Measurements from ENCODE around the gene EPHB2. TPM values are rescaled to one million over a fixed set of nuclear protein-coding genes. Genes with fewer than 3 reads are reported as not detected.

EPHB2 gene
- total RNA-seq, 2 donors from 2014 or later: 34.0 to 50.7 TPM

DNA sequence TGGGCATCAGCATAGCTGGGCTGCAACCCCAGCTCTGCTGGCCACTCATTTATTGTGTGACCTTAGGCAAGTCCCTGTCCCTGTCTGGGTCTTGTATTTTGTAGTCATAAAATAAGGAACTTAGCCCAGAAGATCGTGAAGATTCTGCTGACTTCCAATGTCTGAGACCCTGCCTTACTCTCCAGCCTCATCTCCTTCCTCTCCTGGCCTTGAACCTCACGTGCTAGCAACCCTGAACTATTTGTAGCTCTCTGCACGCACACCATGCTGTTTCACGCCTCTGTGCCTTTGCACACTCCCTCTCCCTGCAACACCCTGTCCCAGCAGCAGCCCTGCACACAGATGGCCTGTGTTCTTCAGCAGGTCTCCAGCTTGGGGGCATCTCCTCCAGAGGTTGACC, 140.9 kb downstream of the EPHB2 start:
- no peaks in the 10 kb centered on the region for H3K36me3 ChIP-seq (ENCODE audit: control insufficient read depth, insufficient read depth, low read length)
- no peaks in the 10 kb centered on the region for H3K9me3 ChIP-seq (ENCODE audit: control insufficient read depth, low read length)
- Mint-ChIP-seq H3K4me3 (no peak overlapping the region), H3K27me3 (ENCODE audit: insufficient read depth) (no peaks in the 10 kb centered on the region), H3K27ac (peak overlapping the region; percentile 14), H3K9me3 (no peaks in the 10 kb centered on the region), H3K36me3 (ENCODE audit: low read depth) (no peaks in the 10 kb centered on the region), H3K4me1 (peaks cover 44% of the 10 kb centered on the region)
- no peak for DNase-seq
- H3K4me1 ChIP-seq (ENCODE audit: control insufficient read depth, insufficient read depth, low read length): peaks cover 9% of the 10 kb centered on the region
- WGBS, 2 experiments (ENCODE audit: insufficient coverage in 1 of 2, insufficient read length in 1 of 2): 74 to 89% methylated on average over 3 to 4 of the region's 4 CpGs
- no peak overlapping the region for H3K9ac ChIP-seq (ENCODE audit: extremely low read depth, low read length, poor library complexity, severe bottlenecking)
- no peak overlapping the region for H3K27ac ChIP-seq (ENCODE audit: low read depth, low read length)
- no peak overlapping the region for H3K4me3 ChIP-seq (ENCODE audit: low read length)
- TF ChIP-seq, protein P1, sequence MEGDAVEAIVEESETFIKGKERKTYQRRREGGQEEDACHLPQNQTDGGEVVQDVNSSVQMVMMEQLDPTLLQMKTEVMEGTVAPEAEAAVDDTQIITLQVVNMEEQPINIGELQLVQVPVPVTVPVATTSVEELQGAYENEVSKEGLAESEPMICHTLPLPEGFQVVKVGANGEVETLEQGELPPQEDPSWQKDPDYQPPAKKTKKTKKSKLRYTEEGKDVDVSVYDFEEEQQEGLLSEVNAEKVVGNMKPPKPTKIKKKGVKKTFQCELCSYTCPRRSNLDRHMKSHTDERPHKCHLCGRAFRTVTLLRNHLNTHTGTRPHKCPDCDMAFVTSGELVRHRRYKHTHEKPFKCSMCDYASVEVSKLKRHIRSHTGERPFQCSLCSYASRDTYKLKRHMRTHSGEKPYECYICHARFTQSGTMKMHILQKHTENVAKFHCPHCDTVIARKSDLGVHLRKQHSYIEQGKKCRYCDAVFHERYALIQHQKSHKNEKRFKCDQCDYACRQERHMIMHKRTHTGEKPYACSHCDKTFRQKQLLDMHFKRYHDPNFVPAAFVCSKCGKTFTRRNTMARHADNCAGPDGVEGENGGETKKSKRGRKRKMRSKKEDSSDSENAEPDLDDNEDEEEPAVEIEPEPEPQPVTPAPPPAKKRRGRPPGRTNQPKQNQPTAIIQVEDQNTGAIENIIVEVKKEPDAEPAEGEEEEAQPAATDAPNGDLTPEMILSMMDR (conservative IDR thresholded peaks at IDR 0.05): no peak
- no peaks in the 10 kb centered on the region for H3K27me3 ChIP-seq (ENCODE audit: control insufficient read depth, insufficient read depth, low read length, poor library complexity, severe bottlenecking)

DNA sequence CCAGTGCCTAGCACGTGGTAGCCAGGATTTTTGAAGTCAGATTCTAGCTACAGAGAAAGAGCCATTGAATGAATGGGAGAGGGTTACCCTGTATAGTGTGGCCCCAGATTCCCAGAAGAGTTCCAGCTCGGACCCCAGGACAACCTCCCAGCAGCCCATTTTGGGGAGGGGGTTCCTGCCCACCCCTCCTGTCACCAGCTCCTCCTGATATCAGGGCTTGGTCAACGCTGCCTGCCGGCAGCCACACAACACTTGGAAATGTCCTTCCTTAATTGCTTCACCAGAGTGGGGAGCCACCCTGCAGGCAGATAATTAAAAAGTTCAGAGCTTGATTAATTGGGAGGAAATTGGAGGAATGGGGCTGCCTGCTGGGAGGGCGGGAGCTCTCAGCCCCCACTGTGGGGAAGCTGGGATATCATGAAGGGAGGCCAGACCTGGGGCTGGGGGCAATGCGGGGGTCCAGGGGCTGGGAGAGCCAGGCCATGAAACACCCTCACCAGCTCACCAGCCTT, 141.6 kb downstream of the EPHB2 start:
- H3K27me3 Mint-ChIP-seq (ENCODE audit: insufficient read depth): no peaks in the 10 kb centered on the region
- Histone ChIP-seq H3K27me3 (ENCODE audit: control insufficient read depth, insufficient read depth, low read length, poor library complexity, severe bottlenecking) (no peaks in the 10 kb centered on the region), H3K9me3 (ENCODE audit: control insufficient read depth, low read length) (no peaks in the 10 kb centered on the region)

DNA sequence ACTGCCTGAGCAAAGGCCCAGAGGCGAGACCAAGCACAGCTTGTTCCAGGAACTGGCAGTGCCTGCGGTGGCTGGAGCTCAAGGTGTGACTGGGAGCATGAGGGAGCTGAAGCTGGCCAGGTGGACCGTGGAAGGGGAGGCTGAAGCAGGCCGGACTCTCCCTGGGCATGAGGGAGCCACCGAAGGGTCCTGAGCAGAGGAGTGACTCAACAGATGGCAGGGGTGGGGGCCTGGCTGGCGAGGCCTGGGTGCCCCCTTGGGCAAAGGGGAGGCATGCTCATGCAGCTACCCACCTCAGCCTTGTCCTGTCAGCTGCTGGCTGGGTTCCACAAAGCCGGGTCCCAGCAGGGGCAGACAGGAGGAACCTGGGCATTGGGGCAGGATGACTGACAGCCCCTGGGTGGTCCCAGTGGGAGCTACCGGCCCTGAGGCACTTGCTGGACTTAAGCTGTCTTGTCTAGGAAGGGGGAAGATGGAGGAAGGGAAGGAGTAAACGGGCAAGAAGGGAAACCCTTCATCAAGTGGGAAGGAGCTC, 143.1 kb downstream of the EPHB2 start:
- Mint-ChIP-seq H3K27ac (peak overlapping the region; percentile 23), H3K27me3 (ENCODE audit: insufficient read depth) (no peaks in the 10 kb centered on the region), H3K4me1 (peaks cover 41% of the 10 kb centered on the region), H3K4me3 (no peak overlapping the region), H3K9me3 (no peaks in the 10 kb centered on the region), H3K36me3 (ENCODE audit: low read depth) (no peaks in the 10 kb centered on the region)
- Histone ChIP-seq H3K27ac (ENCODE audit: low read depth, low read length) (no peak overlapping the region), H3K4me3 (ENCODE audit: low read length) (no peak overlapping the region), H3K4me1 (ENCODE audit: control insufficient read depth, insufficient read depth, low read length) (peaks cover 9% of the 10 kb centered on the region), H3K36me3 (ENCODE audit: control insufficient read depth, insufficient read depth, low read length) (no peaks in the 10 kb centered on the region), H3K27me3 (ENCODE audit: control insufficient read depth, insufficient read depth, low read length, poor library complexity, severe bottlenecking) (no peaks in the 10 kb centered on the region), H3K9ac (ENCODE audit: extremely low read depth, low read length, poor library complexity, severe bottlenecking) (no peak overlapping the region), H3K9me3 (ENCODE audit: control insufficient read depth, low read length) (no peaks in the 10 kb centered on the region)
- WGBS, 2 experiments (ENCODE audit: insufficient coverage in 1 of 2, insufficient read length in 1 of 2): 84 to 91% methylated on average over 7 to 9 of the region's 9 CpGs
- TF ChIP-seq, protein P1 (conservative IDR thresholded peaks at IDR 0.05): no peak
- DNase-seq: no peak

More for the DNA sequence above, 141.6 kb downstream of the EPHB2 start:
- DNase-seq: no peak
- Histone ChIP-seq H3K27ac (ENCODE audit: low read depth, low read length) (no peak overlapping the region), H3K4me1 (ENCODE audit: control insufficient read depth, insufficient read depth, low read length) (peaks cover 9% of the 10 kb centered on the region), H3K4me3 (ENCODE audit: low read length) (no peak overlapping the region), H3K9ac (ENCODE audit: extremely low read depth, low read length, poor library complexity, severe bottlenecking) (no peak overlapping the region), H3K36me3 (ENCODE audit: control insufficient read depth, insufficient read depth, low read length) (no peaks in the 10 kb centered on the region)
- Mint-ChIP-seq H3K36me3 (ENCODE audit: low read depth) (no peaks in the 10 kb centered on the region), H3K9me3 (no peaks in the 10 kb centered on the region), H3K4me3 (no peak overlapping the region), H3K27ac (no peak overlapping the region), H3K4me1 (peaks cover 44% of the 10 kb centered on the region)
- WGBS, 2 experiments (ENCODE audit: insufficient coverage in 1 of 2, insufficient read length in 1 of 2): 70 to 78% methylated on average over 2 to 6 of the region's 6 CpGs
- TF ChIP-seq, protein P1 (conservative IDR thresholded peaks at IDR 0.05): no peak
